Sigmoid colon (tissue), 7 donors: ENCODE results near the gene XIAP. TPM values are rescaled to one million over a fixed set of nuclear protein-coding genes. Genes with fewer than 3 reads are reported as not detected.
"Not testable (repeated sequence)": the region's sequence is repeated elsewhere in the genome, so short reads cannot be mapped to it uniquely, and the experiment has no call there.

Source experiments
- DNase-seq: peaks from one replicate; pipeline ENCODE4 v3.0.0-alpha.2; 2019
- H3K27ac ChIP-seq, 4 donors: fragments of 200-600 bp; sonication (generic); one replicate each; pipeline ENCODE4 v1.5.1; 2016 to 2019; ENCODE audit warnings: mild to moderate bottlenecking in 1 of 4
- H3K27me3 ChIP-seq, 3 donors: fragments of 200-600 bp; sonication (generic); one replicate each; pipeline ENCODE4 v1.5.1; 2019; ENCODE audit warnings: mild to moderate bottlenecking in 1 of 3
- H3K36me3 ChIP-seq, 4 donors: fragments of 200-600 bp; sonication (generic); one replicate each; pipeline ENCODE4 v1.5.1; 2016 to 2019
- H3K4me1 ChIP-seq, 4 donors: fragments of 200-600 bp; sonication (generic); one replicate each; pipeline ENCODE4 v1.5.1; 2017 to 2019
- H3K4me3 ChIP-seq, 4 donors: fragments of 200-600 bp; sonication (generic); one replicate each; pipeline ENCODE4 v1.5.1; 2017 to 2019; ENCODE audit warnings: mild to moderate bottlenecking in 2 of 4, moderate library complexity in 1 of 4
- H3K9me3 ChIP-seq, 4 donors: fragments of 200-600 bp in 3 of 4; sonication (generic) in 3 of 4; one replicate each; pipeline versions ENCODE4 v1.5.1 to v1.6.1; 2013 to 2019
- CTCF ChIP-seq, 4 experiments: fragments of 450-650 bp in 3 of 4; fragments of 200-600 bp in 1 of 4; IDR thresholded peaks; one replicate each; pipeline ENCODE4 v1.5.1; 2016 to 2019; ENCODE audit warnings: antibody characterized with exemption in 4 of 4, mild to moderate bottlenecking in 3 of 4, moderate library complexity in 2 of 4
- EP300 ChIP-seq, 4 donors: sonication (generic); formaldehyde crosslinking; IDR thresholded peaks; one replicate each; pipeline ENCODE4 v1.6.1; 2017; ENCODE audit warnings: antibody characterized with exemption in 4 of 4
- POLR2A ChIP-seq, 2 donors: fragments of 450-650 bp; IDR thresholded peaks; one replicate each; pipeline ENCODE4 v1.6.1; 2016; ENCODE audit warnings: antibody characterized with exemption in 2 of 2, mild to moderate bottlenecking in 2 of 2, moderate library complexity in 2 of 2
- POLR2AphosphoS5 ChIP-seq, 4 donors: sonication (generic); formaldehyde crosslinking; IDR thresholded peaks; one replicate each; pipeline ENCODE4 v1.6.1; 2017; ENCODE audit warnings: antibody characterized with exemption in 4 of 4
- WGBS, 2 donors: extraction: QIAGEN DNeasy Blood & Tissue Kit; methylation state at CpG; one replicate each; pipeline ENCODE4 v1.1.7; 2013; 5-methylcytosine and 5-hydroxymethylcytosine counted together
- intact Hi-C: fragments of 100-400 bp; cut with DNase I; formaldehyde crosslinking; loops from one replicate; pipeline ENCODE4 v1.15.1; 2023
- polyA plus RNA-seq, 3 donors: library from polyadenylated mRNA; stranded (reverse); fragments of 200-250 nt; gene quantifications; one replicate each; pipeline ENCODE4 v1.2.3, GENCODE V29; 2013
- total RNA-seq, 4 donors: library from RNA; depleted of rRNA; stranded (reverse); fragments of >200 nt; gene quantifications; one replicate each; pipeline ENCODE4 v1.1.0, GENCODE V29; 2016
- donor health status: healthy with polysubstance abuse.
- donor health status: Bipolar disorder and iron deficiency.
- donor health status: healthy.

Gene XIAP
- total and polyA plus RNA-seq, 7 donors: 19.2 to 42.1 (median 28.3) TPM

GRCh38 chrX:123835661-123836371 is 24.0 kb upstream of the XIAP start:
- no peak for DNase-seq
- TF ChIP-seq EP300 (IDR thresholded peaks at IDR 0.05): no peak
- no peak for TF ChIP-seq CTCF (IDR thresholded peaks at IDR 0.05)
- no peak for TF ChIP-seq POLR2AphosphoS5 (IDR thresholded peaks at IDR 0.05)
- no peak for TF ChIP-seq POLR2A (IDR thresholded peaks at IDR 0.05)

GRCh38 chrX:123845129-123845528 is 14.7 kb upstream of the XIAP start:
- WGBS, 2 donors: 92 to 93% methylated on average over 4 of the region's 4 CpGs
- H3K9me3 ChIP-seq, H3K4me1 ChIP-seq, H3K27ac ChIP-seq, intact Hi-C loops, DNase-seq, H3K27me3 ChIP-seq, H3K4me3 ChIP-seq, H3K36me3 ChIP-seq: not testable (repeated sequence)

More at GRCh38 chrX:123835661-123836371, 24.0 kb upstream of the XIAP start:
- no peaks in the 10 kb centered on the region for H3K9me3 ChIP-seq
- 39 to 79% methylated on average over 6 of the region's 6 CpGs for WGBS, 2 donors
- no peak overlapping the region for H3K27ac ChIP-seq
- no peak overlapping the region for H3K4me3 ChIP-seq
- H3K36me3 ChIP-seq: no peaks in the 10 kb centered on the region
- H3K27me3 ChIP-seq: no peaks in the 10 kb centered on the region
- peaks cover 0 to 4% (median 0%) of the 10 kb centered on the region in 4 donors for H3K4me1 ChIP-seq
- intact Hi-C loops: no loop called here

- no peak overlapping the region for H3K4me3 ChIP-seq
- 92 to 95% methylated on average over 7 of the region's 7 CpGs for WGBS, 2 donors
- intact Hi-C loops: no loop called here
- DNase-seq: no peak
- TF ChIP-seq EP300 (IDR thresholded peaks at IDR 0.05): no peak
- TF ChIP-seq POLR2A (IDR thresholded peaks at IDR 0.05): no peak
- TF ChIP-seq POLR2AphosphoS5 (IDR thresholded peaks at IDR 0.05): no peak
- no peak for TF ChIP-seq CTCF (IDR thresholded peaks at IDR 0.05)
- no peaks in the 10 kb centered on the region for H3K9me3 ChIP-seq
- no peaks in the 10 kb centered on the region for H3K36me3 ChIP-seq
- H3K4me1 ChIP-seq: no peaks in the 10 kb centered on the region
- no peak overlapping the region for H3K27ac ChIP-seq
- H3K27me3 ChIP-seq: no peaks in the 10 kb centered on the region
These were observed 13.2 kb upstream of the XIAP start for GRCh38 chrX:123846577-123847038.

- Histone ChIP-seq H3K9me3 (no peaks in the 10 kb centered on the region), H3K27ac (no peak overlapping the region), H3K36me3 (no peaks in the 10 kb centered on the region), H3K4me3 (no peak overlapping the region), H3K27me3 (no peaks in the 10 kb centered on the region), H3K4me1 (no peaks in the 10 kb centered on the region)
- WGBS, 2 donors: 93 to 98% methylated on average over 2 of the region's 2 CpGs
- TF ChIP-seq EP300 (IDR thresholded peaks at IDR 0.05): no peak
- TF ChIP-seq POLR2A (IDR thresholded peaks at IDR 0.05): no peak
- TF ChIP-seq CTCF (IDR thresholded peaks at IDR 0.05): no peak
- no peak for TF ChIP-seq POLR2AphosphoS5 (IDR thresholded peaks at IDR 0.05)
- intact Hi-C loops: no loop called here
- no peak for DNase-seq
These were observed 12.8 kb upstream of the XIAP start for GRCh38 chrX:123847056-123847455.

- no peak overlapping the region for H3K4me3 ChIP-seq
- no peak for DNase-seq
- H3K27ac ChIP-seq: no peak overlapping the region
- no peaks in the 10 kb centered on the region for H3K9me3 ChIP-seq
- whole genome bisulfite sequencing, 2 donors: 80 to 94% methylated on average over 12 of the region's 12 CpGs
- intact Hi-C loops: no loop called here
- H3K36me3 ChIP-seq: no peaks in the 10 kb centered on the region
- H3K27me3 ChIP-seq: no peaks in the 10 kb centered on the region
- no peak for TF ChIP-seq POLR2A (IDR thresholded peaks at IDR 0.05)
- TF ChIP-seq POLR2AphosphoS5 (IDR thresholded peaks at IDR 0.05): no peak
- TF ChIP-seq EP300 (IDR thresholded peaks at IDR 0.05): no peak
- no peaks in the 10 kb centered on the region for H3K4me1 ChIP-seq
These were observed 10.8 kb upstream of the XIAP start for GRCh38 chrX:123849096-123849495.

- intact Hi-C loops, H3K4me3 ChIP-seq, H3K36me3 ChIP-seq, H3K4me1 ChIP-seq, H3K27me3 ChIP-seq, DNase-seq, H3K27ac ChIP-seq, H3K9me3 ChIP-seq: not testable (repeated sequence)
- WGBS, 2 donors: 35 to 76% methylated on average over 9 of the region's 9 CpGs
These were observed 9.9 kb upstream of the XIAP start for GRCh38 chrX:123849906-123850305.
